ENCODE measurements around the gene CDCP2. TPM values are rescaled to one million over a fixed set of nuclear protein-coding genes. Genes with fewer than 3 reads are reported as not detected.

The CDCP2 gene
- total RNA-seq, 1 experiment from 2014 or later = not detected

- BruUV-seq (replicated peaks) = no TSS peak
- Histone ChIP-seq H3K27me3 (ENCODE audit: control insufficient read depth, insufficient read depth, low read length) (no peaks in the 10 kb centered on the region), H3K4me3 (ENCODE audit: low read depth in 2 of 2, low read length in 2 of 2) (no peak overlapping the region), H3K9me3 (ENCODE audit: control insufficient read depth, insufficient read depth, low read depth, low read length) (no peaks in the 10 kb centered on the region), H3K4me1 (ENCODE audit: control insufficient read depth, insufficient read depth, low read length) (no peaks in the 10 kb centered on the region; the same call in 1 of the 2 replicates), H3K27ac (ENCODE audit: low read length) (no peak overlapping the region), H3K36me3 (ENCODE audit: control insufficient read depth, insufficient read depth, low read length) (no peaks in the 10 kb centered on the region)
- no peak for DNase-seq (ENCODE audit: low read depth, low spot score)
- POLR2A ChIA-PET = no interaction called here
- no peak for ATAC-seq
- CTCF ChIA-PET = no interaction called here
- TF ChIP-seq SIN3A (IDR thresholded peaks at IDR 0.05; ENCODE audit: borderline replicate concordance, insufficient read depth, low read depth, low read length) (no peak), CTCF (IDR thresholded peaks at IDR 0.05) (no peak), TCF7L2 (IDR thresholded peaks at IDR 0.05; ENCODE audit: low read depth, low read length) (no peak), POLR2AphosphoS5 (IDR thresholded peaks at IDR 0.05; ENCODE audit: low read depth, low read length) (no peak), REST (IDR thresholded peaks at IDR 0.05; ENCODE audit: insufficient read depth in 1 of 2, low read depth in 2 of 2, low read length in 1 of 2) (no peak)
- intact Hi-C loops (cut with micrococcal nuclease; ENCODE audit: unreplicated experiment) = no loop called here
- in situ Hi-C loops (cut with HindIII; ENCODE audit: low pct_unique_long_range_greater_than_20kb, low sequenced_read_pairs) = no loop called here
Measured at GRCh38 chr1:54109129-54110090, 43.4 kb downstream of the CDCP2 start.

- in situ Hi-C loops (cut with HindIII; ENCODE audit: low pct_unique_long_range_greater_than_20kb, low sequenced_read_pairs) (no loop called here), intact Hi-C loops (cut with micrococcal nuclease; ENCODE audit: unreplicated experiment) (no loop called here)
- Histone ChIP-seq H3K4me1 (ENCODE audit: control insufficient read depth, insufficient read depth, low read length) (no peaks in the 10 kb centered on the region; the same call in 1 of the 2 replicates), H3K36me3 (ENCODE audit: control insufficient read depth, insufficient read depth, low read length) (no peaks in the 10 kb centered on the region), H3K27ac (ENCODE audit: low read length) (no peak overlapping the region), H3K27me3 (ENCODE audit: control insufficient read depth, insufficient read depth, low read length) (no peaks in the 10 kb centered on the region), H3K4me3 (ENCODE audit: low read depth in 2 of 2, low read length in 2 of 2) (no peak overlapping the region), H3K9me3 (ENCODE audit: control insufficient read depth, insufficient read depth, low read depth, low read length) (no peaks in the 10 kb centered on the region)
- BruUV-seq (replicated peaks) = no TSS peak
- no peak for DNase-seq (ENCODE audit: low read depth, low spot score)
- ChIA-PET POLR2A (no interaction called here), CTCF (no interaction called here)
- no peak for ATAC-seq
- TF ChIP-seq POLR2AphosphoS5 (IDR thresholded peaks at IDR 0.05; ENCODE audit: low read depth, low read length) = no peak
- no peak for TF ChIP-seq SIN3A (IDR thresholded peaks at IDR 0.05; ENCODE audit: borderline replicate concordance, insufficient read depth, low read depth, low read length)
- no peak for TF ChIP-seq REST (IDR thresholded peaks at IDR 0.05; ENCODE audit: insufficient read depth in 1 of 2, low read depth in 2 of 2, low read length in 1 of 2)
- no peak for TF ChIP-seq TCF7L2 (IDR thresholded peaks at IDR 0.05; ENCODE audit: low read depth, low read length)
- TF ChIP-seq CTCF (IDR thresholded peaks at IDR 0.05) = no peak
Measured at GRCh38 chr1:54108156-54108555, 44.6 kb downstream of the CDCP2 start.
